ENCODE data around the gene RNASE7. TPM values are rescaled to one million over a fixed set of nuclear protein-coding genes. Genes with fewer than 3 reads are reported as not detected.

The RNASE7 gene
- total RNA-seq, 4 donors from 2014 or later = not detected

GRCh38 chr14:21086908-21087293 lies 44.7 kb downstream of the RNASE7 start:
- TF ChIP-seq CTCF (IDR thresholded peaks at IDR 0.05; ENCODE audit: low read depth) = no peak

GRCh38 chr14:21087294-21088091 lies 45.3 kb downstream of the RNASE7 start:
- no peak for TF ChIP-seq CTCF (IDR thresholded peaks at IDR 0.05; ENCODE audit: low read depth)

- no peak for TF ChIP-seq CTCF (IDR thresholded peaks at IDR 0.05; ENCODE audit: low read depth)
Observed at GRCh38 chr14:21088687-21089086, 46.5 kb downstream of the RNASE7 start.

GRCh38 chr14:21089271-21089670 lies 47.1 kb downstream of the RNASE7 start:
- no peak for TF ChIP-seq CTCF (IDR thresholded peaks at IDR 0.05; ENCODE audit: low read depth)

GRCh38 chr14:21089877-21090193 lies 47.7 kb downstream of the RNASE7 start:
- TF ChIP-seq CTCF (IDR thresholded peaks at IDR 0.05; ENCODE audit: low read depth) = no peak

GRCh38 chr14:21090194-21090939 lies 48.2 kb downstream of the RNASE7 start:
- TF ChIP-seq CTCF (IDR thresholded peaks at IDR 0.05; ENCODE audit: low read depth) = no peak

GRCh38 chr14:21090940-21091663 lies 48.9 kb downstream of the RNASE7 start:
- no peak for TF ChIP-seq CTCF (IDR thresholded peaks at IDR 0.05; ENCODE audit: low read depth)
